HG03159 (cell line): Measurements from ENCODE around the gene CCDC149.

Source experiments
- ATAC-seq: cut with Tn5 transposase; IDR thresholded peaks from one replicate; pipeline ENCODE4 v1.9.1; 2021; ENCODE audit warnings: mild to moderate bottlenecking, moderate library complexity; ENCODE audit not compliant: unreplicated experiment

The CCDC149 gene

DNA sequence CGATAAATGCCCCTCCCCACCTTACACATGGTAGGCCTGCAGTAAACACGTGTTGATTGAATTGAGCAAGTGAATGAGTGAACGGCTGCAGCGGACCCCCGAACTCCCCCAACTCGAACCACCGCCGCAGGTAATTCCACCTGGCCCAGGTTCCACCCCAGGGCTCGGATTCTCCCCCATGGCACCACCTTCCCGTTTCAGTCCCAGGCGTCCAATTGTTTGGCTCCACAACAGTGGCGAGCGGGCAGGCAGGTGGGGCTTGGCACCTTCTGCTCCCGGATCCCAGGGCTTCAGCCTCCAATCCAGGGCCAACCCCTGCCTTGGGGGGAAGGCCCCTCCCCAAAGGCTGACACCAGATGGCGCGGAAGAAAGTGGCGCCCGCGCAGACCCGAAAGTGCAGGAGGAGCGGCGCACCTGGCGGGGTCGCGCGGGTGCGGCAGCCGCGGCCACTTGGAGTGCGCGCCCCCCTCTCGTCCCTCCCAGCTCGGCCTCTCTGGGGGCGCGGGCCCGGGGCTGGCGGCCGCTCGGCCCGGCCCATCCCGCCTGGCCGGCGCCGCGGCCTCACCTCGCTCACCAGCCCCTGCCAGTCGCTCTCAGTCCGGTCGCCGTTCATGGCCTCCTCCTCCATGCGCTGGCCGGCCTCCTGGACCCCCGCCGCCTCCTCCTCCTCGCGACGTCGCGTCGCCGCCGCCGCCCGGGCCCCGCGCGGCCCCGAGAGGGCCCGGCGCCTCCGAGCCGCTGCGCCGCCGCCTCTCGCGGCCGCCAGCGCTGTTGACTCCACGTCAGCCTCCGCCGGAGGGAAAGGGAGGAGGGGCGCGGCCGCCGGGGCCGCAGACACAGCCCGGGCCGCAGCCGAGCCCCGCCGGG is at the start of gene CCDC149:
Gene CCDC149 (minus strand): TSS at position 791 of the 867 bp plus-strand sequence. CDS start 178 bp downstream, at position 613.
- ATAC-seq: no peak

- no peak for ATAC-seq
Observed at GRCh38 chr4:24957886-24958285, 45.0 kb upstream of the CCDC149 start.

DNA sequence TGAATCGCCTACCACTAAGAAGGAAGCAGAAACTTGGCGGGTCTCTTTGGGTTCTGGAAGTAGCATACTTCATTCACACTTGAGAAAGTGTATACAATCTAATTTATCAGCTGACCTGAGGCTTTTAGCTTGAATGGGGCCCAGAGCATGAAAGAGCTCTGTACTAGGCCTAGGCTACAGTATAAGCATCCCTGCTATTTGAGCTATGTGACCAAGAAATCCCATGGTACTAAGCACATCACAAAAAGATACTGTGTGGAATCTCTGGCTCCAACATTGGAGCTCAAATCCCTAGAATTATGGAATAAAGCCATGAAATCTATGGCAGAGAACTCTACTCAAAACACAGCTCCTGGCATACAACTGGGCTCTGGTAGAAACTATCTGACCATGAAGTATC is 43.9 kb upstream of the CCDC149 start:
- no peak for ATAC-seq

DNA sequence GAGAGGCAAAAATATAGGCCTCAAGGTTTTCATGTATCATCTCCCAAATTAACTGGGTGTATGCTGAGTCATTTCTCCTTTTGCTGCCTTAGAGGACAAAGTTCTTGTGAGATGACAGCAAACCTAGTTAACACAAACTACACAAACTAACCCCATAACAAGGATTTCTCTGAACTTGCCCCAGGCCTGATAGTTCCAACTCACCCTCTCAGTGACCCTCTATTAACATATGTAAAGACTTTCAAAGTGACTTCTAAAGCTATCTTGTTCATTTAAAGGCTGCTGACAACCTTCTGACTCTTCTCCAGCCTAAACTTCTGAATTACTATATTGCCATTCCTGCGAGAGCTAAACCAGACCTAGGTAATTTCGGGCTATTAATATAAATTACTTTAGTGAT is 43.2 kb upstream of the CCDC149 start:
- no peak for ATAC-seq

DNA sequence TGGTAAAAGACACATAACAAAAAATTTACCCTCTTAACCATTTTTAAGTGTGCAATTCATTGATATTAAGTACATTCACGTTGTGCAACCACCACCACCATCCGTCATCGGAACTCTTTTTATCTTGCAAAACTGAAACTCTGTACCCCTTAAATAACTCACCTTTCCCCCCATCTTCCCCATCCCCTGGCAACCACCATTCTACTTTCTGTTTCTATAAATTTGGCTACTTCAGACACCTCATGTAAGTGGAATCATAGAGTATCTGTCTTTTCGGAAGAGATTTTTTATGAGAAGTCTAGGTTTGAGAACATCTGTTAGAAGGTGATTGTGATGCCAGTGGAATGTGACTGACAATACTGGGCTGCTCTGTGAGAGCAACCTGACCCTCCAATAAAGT is 39.8 kb upstream of the CCDC149 start:
- no peak for ATAC-seq

DNA sequence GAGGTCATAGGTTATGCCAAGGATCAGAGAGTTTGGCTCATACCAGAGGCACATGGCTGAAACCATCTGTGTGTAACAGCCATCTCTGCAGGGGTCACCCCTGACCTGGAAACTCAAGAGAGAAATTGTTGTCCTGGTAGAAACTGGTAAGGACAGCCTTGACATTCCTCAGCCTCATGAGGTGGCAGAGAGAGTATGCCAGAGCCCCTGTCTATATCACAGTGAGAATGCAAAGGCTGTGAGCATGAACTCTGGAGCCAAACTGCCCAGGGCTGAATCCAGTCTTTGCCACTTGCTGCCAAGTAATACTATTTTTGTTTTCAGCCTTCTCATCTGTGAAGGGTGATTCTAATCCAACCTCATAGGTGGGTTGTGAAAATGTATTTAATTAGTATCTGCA is 37.1 kb upstream of the CCDC149 start:
- ATAC-seq: no peak

DNA sequence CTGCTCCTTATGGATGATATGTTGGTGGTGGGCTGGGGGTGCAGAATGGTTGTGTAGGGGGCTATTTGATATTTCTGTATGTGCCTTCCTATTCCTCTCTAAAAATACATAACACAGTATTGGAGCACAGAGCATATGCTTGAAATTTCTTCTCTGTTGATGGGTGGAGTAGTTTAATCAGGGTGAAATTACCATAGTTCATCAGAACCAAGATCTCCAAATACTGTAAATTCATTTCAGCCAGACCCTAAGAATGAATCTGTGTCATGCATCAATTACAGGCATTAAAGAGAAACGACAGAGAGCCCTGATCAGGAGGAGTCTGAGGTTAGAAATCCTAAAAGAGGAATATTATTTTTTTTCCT is 25.1 kb upstream of the CCDC149 start:
- no peak for ATAC-seq

DNA sequence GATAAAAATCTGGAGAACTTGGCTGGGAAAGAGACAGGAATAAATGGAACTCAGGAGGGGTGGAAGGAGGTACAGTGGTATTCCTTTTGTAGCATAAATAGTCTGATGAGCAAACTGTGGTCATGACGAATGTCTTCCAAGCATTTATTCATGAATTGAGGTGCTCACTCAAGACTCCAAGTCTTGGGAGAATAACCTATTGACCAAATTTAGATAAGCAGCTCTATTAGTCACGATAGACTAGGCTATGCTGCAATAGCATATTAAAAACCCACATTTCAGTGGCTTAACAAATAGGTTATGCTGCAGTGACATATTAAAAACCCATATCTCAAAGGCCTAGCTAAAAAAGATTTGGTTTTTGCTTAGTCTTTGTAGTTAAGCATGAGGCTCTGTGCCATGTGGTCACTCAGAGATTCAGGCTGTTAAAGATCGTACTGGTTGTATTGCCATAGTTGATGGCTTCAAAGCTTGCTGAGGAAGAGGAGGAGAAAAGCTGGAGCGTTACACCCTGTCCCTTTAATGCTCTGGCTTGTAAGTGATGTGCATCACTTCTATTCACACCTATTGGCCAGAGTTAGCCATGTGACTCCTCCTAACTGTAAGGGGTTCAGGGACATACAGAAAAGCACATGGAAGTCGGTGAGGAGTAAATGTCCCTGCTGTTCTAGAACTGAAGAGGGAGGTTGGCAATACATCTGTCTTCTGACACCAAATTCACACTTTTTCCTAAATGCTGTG is 24.5 kb upstream of the CCDC149 start:
- no peak for ATAC-seq

- ATAC-seq: no peak
Observed at GRCh38 chr4:24935856-24936255, 23.0 kb upstream of the CCDC149 start.

GRCh38 chr4:24934311-24934710 is 21.5 kb upstream of the CCDC149 start:
- ATAC-seq: no peak

- ATAC-seq: no peak
Observed at GRCh38 chr4:24933684-24934275, 20.9 kb upstream of the CCDC149 start.

- ATAC-seq: no peak
Observed at GRCh38 chr4:24932515-24933225, 19.8 kb upstream of the CCDC149 start.

DNA sequence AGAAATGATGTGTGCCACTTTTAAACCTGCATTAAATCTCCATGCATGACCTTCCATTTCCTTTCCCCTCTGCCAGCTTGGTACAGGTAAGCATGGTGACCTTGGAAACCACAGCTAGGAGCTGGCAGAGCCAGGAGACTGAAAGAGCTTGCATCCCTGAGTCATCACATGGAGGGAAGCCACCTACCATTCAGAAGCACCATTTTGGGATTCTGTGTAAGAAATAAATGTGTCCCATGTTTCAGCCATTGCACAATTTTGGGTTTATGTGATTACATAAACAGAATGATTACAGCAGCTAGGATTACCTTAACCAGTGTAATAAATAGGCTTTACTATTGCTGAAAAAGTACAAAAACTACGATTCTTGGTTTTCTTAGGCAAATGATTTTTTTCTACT is 17.3 kb upstream of the CCDC149 start:
- ATAC-seq: no peak

- ATAC-seq: no peak
Observed at GRCh38 chr4:24928708-24929107, 15.9 kb upstream of the CCDC149 start.

DNA sequence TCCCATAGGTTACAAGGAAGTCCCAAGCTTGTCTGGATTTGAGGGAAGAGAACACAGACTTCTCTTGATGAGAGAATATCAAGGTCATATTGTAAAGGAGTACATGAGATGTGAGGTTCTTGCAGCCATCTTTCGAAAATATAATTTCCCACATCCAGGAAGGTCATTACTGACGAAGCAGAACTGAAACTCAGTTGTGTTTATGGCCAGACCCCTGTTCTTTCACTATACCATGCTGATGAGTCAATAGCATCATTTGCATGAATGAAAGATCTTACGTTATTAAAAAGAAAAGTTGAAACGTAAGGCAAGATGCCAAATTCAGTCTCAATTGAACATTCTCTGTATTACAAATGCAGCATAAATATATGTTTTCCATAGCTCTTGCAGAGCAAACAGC is 14.2 kb upstream of the CCDC149 start:
- ATAC-seq: no peak

DNA sequence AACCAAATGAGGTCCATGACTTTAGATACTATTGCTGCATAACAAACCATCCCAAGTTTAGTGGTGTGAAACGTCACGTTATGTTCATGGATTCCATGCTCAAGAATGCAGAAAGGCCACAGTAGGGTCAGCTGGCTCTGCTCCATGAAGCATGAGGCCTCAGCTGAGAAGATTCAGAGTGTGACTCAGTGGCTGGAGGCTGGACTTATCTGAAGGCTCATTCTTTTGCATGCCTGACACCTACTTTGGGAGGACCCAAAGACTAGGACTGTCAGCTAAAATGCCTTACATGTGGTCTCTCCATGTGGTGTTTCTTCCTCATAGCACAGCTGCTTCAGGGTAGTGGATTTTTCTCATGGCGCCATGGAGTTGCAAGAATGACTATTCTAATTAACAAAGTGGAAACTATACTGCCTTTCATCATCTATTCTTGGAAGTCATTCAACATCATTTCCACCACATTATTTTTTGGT is 11.5 kb upstream of the CCDC149 start:
- ATAC-seq: no peak

DNA sequence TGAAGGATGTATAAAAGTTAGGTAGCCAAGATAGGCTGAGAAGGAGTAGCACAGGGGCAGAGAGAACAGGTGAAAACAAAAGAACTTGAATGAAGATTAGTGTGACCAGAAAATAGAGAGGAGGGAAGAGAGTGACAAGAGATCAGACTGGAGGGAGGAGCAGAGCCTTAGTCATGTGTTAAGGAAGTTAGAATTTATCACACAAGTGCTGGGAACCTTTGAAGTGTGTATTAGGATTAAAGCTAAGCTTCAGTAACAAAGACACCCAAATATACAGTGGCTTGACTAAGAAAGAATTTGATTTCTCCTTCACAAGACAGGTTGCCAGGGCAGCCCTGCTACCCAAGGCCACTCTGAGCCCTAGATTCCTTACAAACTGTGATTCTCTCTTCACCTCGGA is 10.7 kb upstream of the CCDC149 start:
- no peak for ATAC-seq

DNA sequence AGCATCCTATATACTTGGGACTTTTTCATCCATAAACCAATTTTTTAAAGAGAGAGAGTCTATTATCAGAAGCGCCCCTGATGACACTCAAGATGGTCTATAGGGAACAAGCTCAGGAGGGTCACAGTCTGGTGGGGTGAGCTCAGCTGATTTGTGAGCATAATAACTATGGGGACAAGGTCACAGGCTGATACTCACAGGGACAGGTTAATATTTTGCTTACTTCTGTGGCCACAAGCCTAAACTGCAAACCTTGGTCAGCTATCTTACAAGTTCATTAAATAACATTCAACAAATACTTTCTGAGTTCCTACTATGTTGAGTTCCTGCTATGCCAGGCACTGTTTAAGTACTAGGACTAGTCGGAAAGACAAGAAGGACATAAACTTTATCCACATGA is 10.2 kb upstream of the CCDC149 start:
- no peak for ATAC-seq

DNA sequence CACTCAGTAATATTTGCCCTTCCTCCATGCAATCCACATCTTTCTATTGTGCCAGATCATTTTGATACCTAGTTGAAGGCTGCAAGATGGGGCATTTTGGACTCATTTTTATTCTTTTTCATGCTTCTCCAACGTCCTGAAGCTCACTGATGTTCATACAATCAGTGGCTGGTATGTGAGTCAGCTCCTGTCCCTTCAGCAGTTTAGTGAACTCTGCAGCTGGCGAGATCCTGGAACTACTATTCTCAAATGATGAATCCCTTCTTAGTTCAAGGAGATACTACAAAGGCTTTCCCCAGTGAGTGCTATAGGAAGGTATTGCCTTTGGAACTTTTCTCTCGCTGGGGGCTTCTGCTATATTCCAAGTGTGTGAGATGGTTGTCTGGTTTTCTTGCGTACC is 9.6 kb upstream of the CCDC149 start:
- ATAC-seq: no peak

GRCh38 chr4:24921491-24921890 is 8.6 kb upstream of the CCDC149 start:
- no peak for ATAC-seq

DNA sequence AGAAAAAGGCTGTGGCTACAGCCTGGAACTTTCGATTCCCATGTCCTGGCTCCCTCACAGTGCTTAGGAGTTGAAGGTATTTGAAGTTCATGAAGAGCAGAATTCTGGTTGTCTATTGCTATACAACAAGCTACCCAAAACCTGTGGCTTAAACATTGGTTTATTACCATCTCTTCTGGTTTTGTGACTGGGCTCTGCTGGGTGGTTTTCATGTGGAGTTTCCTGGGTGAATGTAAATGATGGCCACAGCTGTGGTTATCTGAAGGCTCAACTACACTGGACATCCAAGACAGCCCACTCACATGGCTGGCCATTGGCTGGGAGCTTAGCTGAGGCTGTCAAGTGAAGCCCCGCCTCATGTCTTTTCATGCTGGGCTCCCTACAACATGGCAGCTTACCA is 7.2 kb upstream of the CCDC149 start:
- no peak for ATAC-seq
